Spleen (tissue), 11 donors: Measurements from ENCODE around the gene FAM234A. TPM values are rescaled to one million over a fixed set of nuclear protein-coding genes. Genes with fewer than 3 reads are reported as not detected.

Experiments used
- DNase-seq: peaks from one replicate; pipeline ENCODE4 v3.0.0-alpha.2; 2020
- H3K27ac ChIP-seq, 8 donors: fragments of 200-600 bp; sonication (generic) in 7 of 8; 1 replicate in 4 of 8; 2 replicates in 4 of 8; pipeline versions ENCODE4 v1.5.0 to v1.8.0; 2016 to 2021; ENCODE audit warnings: inconsistent platforms in 4 of 8, mild to moderate bottlenecking in 4 of 8, moderate library complexity in 1 of 8
- H3K27me3 ChIP-seq, 7 donors: fragments of 200-600 bp; sonication (generic) in 6 of 7; replicated peaks in 1 of 7; 1 replicate in 4 of 7; 2 replicates in 3 of 7; pipeline versions ENCODE4 v1.5.0 to v1.8.0; 2016 to 2021; ENCODE audit warnings: inconsistent platforms in 3 of 7, mild to moderate bottlenecking in 1 of 7
- H3K36me3 ChIP-seq, 6 donors: fragments of 200-600 bp; sonication (generic) in 5 of 6; 1 replicate in 4 of 6; 2 replicates in 2 of 6; pipeline versions ENCODE4 v1.5.0 to v1.8.0; 2016 to 2021; ENCODE audit warnings: inconsistent platforms in 2 of 6
- H3K4me1 ChIP-seq, 6 donors: fragments of 200-600 bp; sonication (generic) in 5 of 6; 1 replicate in 3 of 6; 2 replicates in 3 of 6; pipeline versions ENCODE4 v1.5.0 to v1.8.0; 2016 to 2021; ENCODE audit warnings: inconsistent platforms in 3 of 6
- H3K4me3 ChIP-seq, 8 donors: fragments of 200-600 bp; sonication (generic) in 7 of 8; 1 replicate in 4 of 8; 2 replicates in 4 of 8; pipeline versions ENCODE4 v1.5.0 to v1.8.0; 2016 to 2021; ENCODE audit warnings: inconsistent platforms in 4 of 8, mild to moderate bottlenecking in 4 of 8, moderate library complexity in 2 of 8
- H3K9me3 ChIP-seq, 8 donors: fragments of 200-600 bp; sonication (generic) in 7 of 8; 1 replicate in 4 of 8; 2 replicates in 4 of 8; pipeline versions ENCODE4 v1.5.0 to v1.8.0; 2016 to 2021; ENCODE audit warnings: inconsistent platforms in 4 of 8
- CTCF ChIP-seq, 11 experiments: fragments of 200-600 bp in 7 of 11; fragments of 450-650 bp in 4 of 11; sonication (generic) in 4 of 11; IDR thresholded peaks in 8 of 11; conservative IDR thresholded peaks in 3 of 11; 1 replicate in 7 of 11; 2 replicates in 4 of 11; pipeline versions ENCODE4 v1.4.0 to v1.8.0; 2016 to 2021; ENCODE audit warnings: antibody characterized with exemption in 11 of 11, inconsistent platforms in 4 of 11, mild to moderate bottlenecking in 1 of 11
- POLR2A ChIP-seq, 3 donors: fragments of 450-650 bp; IDR thresholded peaks; one replicate each; pipeline ENCODE4 v1.5.1; 2017; ENCODE audit warnings: antibody characterized with exemption in 3 of 3, mild to moderate bottlenecking in 1 of 3
- POLR2AphosphoS5 ChIP-seq, 3 donors: sonication (generic); formaldehyde crosslinking; IDR thresholded peaks; one replicate each; pipeline ENCODE4 v1.5.1; 2017; ENCODE audit warnings: antibody characterized with exemption in 3 of 3
- WGBS, 5 donors: extraction: QIAGEN DNeasy Blood & Tissue Kit in 3 of 5; methylation state at CpG; one replicate each; pipeline versions ENCODE4 v1.1.5 to v1.1.7; 2013 to 2018; 5-methylcytosine and 5-hydroxymethylcytosine counted together
- intact Hi-C: fragments of 100-400 bp; cut with DNase I; formaldehyde crosslinking; loops from one replicate; pipeline ENCODE4 v1.15.0; 2023; ENCODE audit warnings: low total_unique reads
- polyA plus RNA-seq, 3 donors: library from polyadenylated mRNA; stranded (reverse); fragments of 200-250 nt; gene quantifications; one replicate each; pipeline ENCODE4 v1.2.1, GENCODE V29; 2013
- total RNA-seq, 7 donors: library from RNA; depleted of rRNA in 3 of 7; stranded (reverse); fragments of >200 nt in 3 of 7; fragmentation: NEBNext Ultra II Directional in 4 of 7; extraction: Animal tissue kit (Norgen Biotek cat#: 25700) in 4 of 7; gene quantifications; one replicate each; pipeline versions ENCODE4 v1.1.0 to v1.2.1, GENCODE V29; 2016 to 2021
- donor health status: healthy with polysubstance abuse.
- donor health status: DM: no; HTN: no; CAD: no; lungs with moderate emphysema.
- donor health status: DM: no; HTN: no; CAD: no.
- donor health status: Bipolar disorder and iron deficiency.
- donor health status: healthy.
- donor health status: DM: no; HTN: no; CAD: no.
- donor health status: DM: yes; HTN: yes; CAD: no.

The FAM234A gene
- total and polyA plus RNA-seq, 10 donors, result 13.0 to 63.1 (median 39.7) TPM

- Histone ChIP-seq H3K36me3 (peaks cover 5 to 63% (median 52%) of the 10 kb centered on the region in 6 donors), H3K4me1 (no peaks in the 10 kb centered on the region), H3K27ac (no peak overlapping the region), H3K4me3 (no peak overlapping the region), H3K27me3 (no peaks in the 10 kb centered on the region), H3K9me3 (no peaks in the 10 kb centered on the region)
- 95 to 97% (median 97%) methylated on average over 7 to 8 of the region's 8 CpGs for WGBS, 5 donors
- TF ChIP-seq POLR2AphosphoS5 (IDR thresholded peaks at IDR 0.05), result peak in 1 of 3 donors; percentile 42
- no peak for TF ChIP-seq CTCF (IDR thresholded peaks at IDR 0.05 in 8 of 11, conservative IDR thresholded peaks at IDR 0.05 in 3 of 11)
- intact Hi-C loops, result no loop called here
- no peak for DNase-seq
Observed at GRCh38 chr16:187330-187729, 47.3 kb upstream of the FAM234A start.

- TF ChIP-seq CTCF (IDR thresholded peaks at IDR 0.05 in 8 of 11, conservative IDR thresholded peaks at IDR 0.05 in 3 of 11), result peak in 1 of 11 experiments; percentile 23
- TF ChIP-seq POLR2A (IDR thresholded peaks at IDR 0.05), result no peak
- Histone ChIP-seq H3K27me3 (no peaks in the 10 kb centered on the region), H3K4me1 (no peaks in the 10 kb centered on the region), H3K9me3 (no peaks in the 10 kb centered on the region), H3K36me3 (peaks cover 5 to 77% (median 66%) of the 10 kb centered on the region in 6 donors), H3K27ac (no peak overlapping the region), H3K4me3 (no peak overlapping the region)
- intact Hi-C loops, result no loop called here
- WGBS, 5 donors, result 61 to 70% (median 64%) methylated on average over 8 of the region's 8 CpGs
- DNase-seq, result no peak
Observed at GRCh38 chr16:188674-189073, 45.9 kb upstream of the FAM234A start.

DNA sequence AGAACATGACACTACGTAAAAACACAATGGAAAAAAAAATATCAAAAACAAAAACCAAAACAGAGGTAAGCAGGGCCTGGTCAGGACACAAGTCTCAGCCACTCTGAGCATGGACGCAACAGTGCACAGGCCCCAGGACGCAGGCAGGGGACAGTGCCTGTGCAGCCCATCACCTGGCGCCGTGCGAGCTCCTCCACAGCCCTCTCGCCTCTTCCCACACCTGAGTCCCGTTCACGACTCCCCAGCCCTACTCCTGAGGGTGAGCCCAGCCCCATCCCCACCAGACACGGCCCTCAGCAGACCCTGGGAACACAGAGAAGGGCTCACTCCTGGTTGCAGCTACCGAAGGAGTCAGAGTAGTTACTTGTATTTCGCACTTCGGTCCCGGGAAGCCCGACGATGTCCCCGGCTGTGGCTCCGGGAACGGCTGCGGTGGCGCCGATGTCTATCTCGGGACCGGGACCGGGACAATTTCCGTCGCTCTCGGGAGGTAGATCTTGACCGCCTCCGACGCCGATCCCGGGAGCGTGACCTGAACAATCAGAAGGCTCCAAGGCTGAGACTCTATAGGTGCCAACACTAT lies 44.9 kb upstream of the FAM234A start:
- intact Hi-C loops, result no loop called here
- 94 to 97% (median 97%) methylated on average over 34 of the region's 34 CpGs for WGBS, 5 donors
- H3K36me3 ChIP-seq, result peaks cover 5 to 87% (median 76%) of the 10 kb centered on the region in 6 donors
- no peaks in the 10 kb centered on the region for H3K9me3 ChIP-seq
- no peak overlapping the region for H3K4me3 ChIP-seq
- no peaks in the 10 kb centered on the region for H3K4me1 ChIP-seq
- H3K27ac ChIP-seq, result no peak overlapping the region
- no peak for DNase-seq
- TF ChIP-seq POLR2A (IDR thresholded peaks at IDR 0.05) (no peak), POLR2AphosphoS5 (IDR thresholded peaks at IDR 0.05) (peak in 1 of 3 donors; percentile 60), CTCF (IDR thresholded peaks at IDR 0.05 in 8 of 11, conservative IDR thresholded peaks at IDR 0.05 in 3 of 11) (no peak)
- H3K27me3 ChIP-seq, result no peaks in the 10 kb centered on the region

- intact Hi-C loops, result no loop called here
- Histone ChIP-seq H3K9me3 (no peaks in the 10 kb centered on the region), H3K4me1 (no peaks in the 10 kb centered on the region), H3K27ac (no peak overlapping the region), H3K4me3 (no peak overlapping the region), H3K27me3 (no peaks in the 10 kb centered on the region), H3K36me3 (peaks cover 8 to 98% (median 97%) of the 10 kb centered on the region in 6 donors)
- DNase-seq, result no peak
- 90 to 97% (median 95%) methylated on average over 4 of the region's 4 CpGs for WGBS, 5 donors
- no peak for TF ChIP-seq POLR2AphosphoS5 (IDR thresholded peaks at IDR 0.05)
- TF ChIP-seq POLR2A (IDR thresholded peaks at IDR 0.05), result no peak
- no peak for TF ChIP-seq CTCF (IDR thresholded peaks at IDR 0.05 in 8 of 11, conservative IDR thresholded peaks at IDR 0.05 in 3 of 11)
Observed at GRCh38 chr16:191831-192230, 42.8 kb upstream of the FAM234A start.
